ENCODE data around the gene GLIPR1L1. TPM values are rescaled to one million over a fixed set of nuclear protein-coding genes. Genes with fewer than 3 reads are reported as not detected.

Gene GLIPR1L1
- total and polyA plus RNA-seq, 2 donors (not counting 1 experiment from before 2014, with no cell fraction given) = not detected

DNA sequence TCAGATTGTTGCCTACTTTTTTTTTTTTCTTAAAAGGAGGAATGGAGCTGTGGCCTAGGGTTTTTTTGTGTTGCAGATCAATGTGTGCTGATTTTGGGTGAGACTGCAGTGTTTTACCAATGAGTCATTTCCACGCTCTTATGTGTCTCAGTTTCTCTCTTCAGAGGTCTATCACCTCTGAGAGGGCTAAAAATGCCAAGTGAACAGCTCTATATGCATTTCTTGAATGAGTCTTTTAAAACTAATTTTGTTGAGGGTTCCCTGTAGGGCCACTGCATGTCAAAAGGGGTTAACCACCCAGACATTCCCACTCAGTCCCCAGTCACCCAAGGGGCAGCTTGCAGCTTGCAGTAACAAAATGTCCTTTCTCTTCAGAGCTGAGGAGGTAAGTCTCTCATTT lies 32.2 kb downstream of the GLIPR1L1 start:
- Histone ChIP-seq H3K79me2 (ENCODE audit: control insufficient read depth, insufficient read depth, low read length) (no peaks in the 10 kb centered on the region), H3K4me3 (replicated peaks in 1 of 4; ENCODE audit: control extremely low read depth in 1 of 4, insufficient read depth in 1 of 4, low read depth in 3 of 4, low read length in 4 of 4) (no peak overlapping the region), H4K20me1 (ENCODE audit: control insufficient read depth, extremely low read depth, insufficient read depth, low read length) (no peaks in the 10 kb centered on the region), H3K4me1 (ENCODE audit: control insufficient read depth, extremely low read depth, insufficient read depth, low read length) (no peaks in the 10 kb centered on the region), H3K27me3 (ENCODE audit: control insufficient read depth, insufficient read depth, low read length) (no peaks in the 10 kb centered on the region), H3K9me3 (ENCODE audit: control insufficient read depth, insufficient read depth, low read depth, low read length) (no peaks in the 10 kb centered on the region), H3K9ac (ENCODE audit: insufficient read depth, low read length) (no peak overlapping the region), H2AFZ (ENCODE audit: low read length) (no peak overlapping the region), H3K36me3 (ENCODE audit: control insufficient read depth, insufficient read depth, low read length) (no peaks in the 10 kb centered on the region), H3K4me2 (ENCODE audit: extremely low read depth, insufficient read depth, low read length) (no peak overlapping the region), H3K27ac (ENCODE audit: insufficient read depth, low read length) (no peak overlapping the region)
- TF ChIP-seq, protein P1, sequence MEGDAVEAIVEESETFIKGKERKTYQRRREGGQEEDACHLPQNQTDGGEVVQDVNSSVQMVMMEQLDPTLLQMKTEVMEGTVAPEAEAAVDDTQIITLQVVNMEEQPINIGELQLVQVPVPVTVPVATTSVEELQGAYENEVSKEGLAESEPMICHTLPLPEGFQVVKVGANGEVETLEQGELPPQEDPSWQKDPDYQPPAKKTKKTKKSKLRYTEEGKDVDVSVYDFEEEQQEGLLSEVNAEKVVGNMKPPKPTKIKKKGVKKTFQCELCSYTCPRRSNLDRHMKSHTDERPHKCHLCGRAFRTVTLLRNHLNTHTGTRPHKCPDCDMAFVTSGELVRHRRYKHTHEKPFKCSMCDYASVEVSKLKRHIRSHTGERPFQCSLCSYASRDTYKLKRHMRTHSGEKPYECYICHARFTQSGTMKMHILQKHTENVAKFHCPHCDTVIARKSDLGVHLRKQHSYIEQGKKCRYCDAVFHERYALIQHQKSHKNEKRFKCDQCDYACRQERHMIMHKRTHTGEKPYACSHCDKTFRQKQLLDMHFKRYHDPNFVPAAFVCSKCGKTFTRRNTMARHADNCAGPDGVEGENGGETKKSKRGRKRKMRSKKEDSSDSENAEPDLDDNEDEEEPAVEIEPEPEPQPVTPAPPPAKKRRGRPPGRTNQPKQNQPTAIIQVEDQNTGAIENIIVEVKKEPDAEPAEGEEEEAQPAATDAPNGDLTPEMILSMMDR (conservative IDR thresholded peaks at IDR 0.05 in 1 of 2, IDR thresholded peaks at IDR 0.05 in 1 of 2; ENCODE audit: low read depth in 1 of 2, low read length in 2 of 2) = no peak
- no peak for TF ChIP-seq EZH2 (IDR thresholded peaks at IDR 0.05; ENCODE audit: low read length, missing control alignments)
- DNase-seq (ENCODE audit: low read depth in 2 of 2) = peak; percentile 18 to 73

GRCh38 chr12:75374971-75375370 lies 40.5 kb downstream of the GLIPR1L1 start:
- no peaks in the 10 kb centered on the region for H3K79me2 ChIP-seq (ENCODE audit: control insufficient read depth, insufficient read depth, low read length)
- DNase-seq (ENCODE audit: low read depth in 2 of 2) = peak in 1 of 2 donors; percentile 32
- H2AFZ ChIP-seq (ENCODE audit: low read length) = no peak overlapping the region
- no peak overlapping the region for H3K4me2 ChIP-seq (ENCODE audit: extremely low read depth, insufficient read depth, low read length)
- H3K36me3 ChIP-seq (ENCODE audit: control insufficient read depth, insufficient read depth, low read length) = no peaks in the 10 kb centered on the region
- no peak for TF ChIP-seq EZH2 (IDR thresholded peaks at IDR 0.05; ENCODE audit: low read length, missing control alignments)
- TF ChIP-seq, protein P1 (conservative IDR thresholded peaks at IDR 0.05 in 1 of 2, IDR thresholded peaks at IDR 0.05 in 1 of 2; ENCODE audit: low read depth in 1 of 2, low read length in 2 of 2) = no peak
- H3K27me3 ChIP-seq (ENCODE audit: control insufficient read depth, insufficient read depth, low read length) = no peaks in the 10 kb centered on the region
- H3K9me3 ChIP-seq (ENCODE audit: control insufficient read depth, insufficient read depth, low read depth, low read length) = no peaks in the 10 kb centered on the region
- no peaks in the 10 kb centered on the region for H3K4me1 ChIP-seq (ENCODE audit: control insufficient read depth, extremely low read depth, insufficient read depth, low read length)
- no peaks in the 10 kb centered on the region for H4K20me1 ChIP-seq (ENCODE audit: control insufficient read depth, extremely low read depth, insufficient read depth, low read length)
- H3K27ac ChIP-seq (ENCODE audit: insufficient read depth, low read length) = no peak overlapping the region
- H3K4me3 ChIP-seq (replicated peaks in 1 of 4; ENCODE audit: control extremely low read depth in 1 of 4, insufficient read depth in 1 of 4, low read depth in 3 of 4, low read length in 4 of 4) = no peak overlapping the region
- no peak overlapping the region for H3K9ac ChIP-seq (ENCODE audit: insufficient read depth, low read length)

DNA sequence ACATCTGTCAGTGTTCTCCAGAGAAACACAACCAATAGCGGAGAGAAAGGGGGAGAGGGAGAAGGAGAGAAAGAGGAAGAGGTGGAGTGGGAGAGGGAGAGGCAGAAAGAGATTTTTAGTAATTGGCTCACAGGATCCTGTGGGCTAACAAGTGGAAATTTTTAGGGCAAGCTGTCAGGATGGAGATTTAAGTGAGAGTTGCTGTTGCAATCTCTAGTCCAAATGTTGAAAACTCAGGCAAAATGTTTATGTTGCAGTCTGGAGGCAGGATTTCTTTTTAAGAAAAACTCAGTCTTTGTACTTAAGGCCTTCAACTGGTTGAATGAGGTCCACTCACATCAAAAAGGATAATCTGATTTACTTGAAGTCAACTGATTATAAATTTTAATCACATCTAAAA lies 43.9 kb downstream of the GLIPR1L1 start:
- H3K79me2 ChIP-seq (ENCODE audit: control insufficient read depth, insufficient read depth, low read length) = no peaks in the 10 kb centered on the region
- DNase-seq (ENCODE audit: low read depth in 2 of 2) = peak in 1 of 2 donors; percentile 81
- TF ChIP-seq, protein P1 (conservative IDR thresholded peaks at IDR 0.05 in 1 of 2, IDR thresholded peaks at IDR 0.05 in 1 of 2; ENCODE audit: low read depth in 1 of 2, low read length in 2 of 2) = no peak
- no peak for TF ChIP-seq EZH2 (IDR thresholded peaks at IDR 0.05; ENCODE audit: low read length, missing control alignments)
- H3K4me1 ChIP-seq (ENCODE audit: control insufficient read depth, extremely low read depth, insufficient read depth, low read length) = no peaks in the 10 kb centered on the region
- no peak overlapping the region for H3K9ac ChIP-seq (ENCODE audit: insufficient read depth, low read length)
- H3K4me3 ChIP-seq (replicated peaks in 1 of 4; ENCODE audit: control extremely low read depth in 1 of 4, insufficient read depth in 1 of 4, low read depth in 3 of 4, low read length in 4 of 4) = no peak overlapping the region
- no peak overlapping the region for H3K4me2 ChIP-seq (ENCODE audit: extremely low read depth, insufficient read depth, low read length)
- no peaks in the 10 kb centered on the region for H3K9me3 ChIP-seq (ENCODE audit: control insufficient read depth, insufficient read depth, low read depth, low read length)
- no peaks in the 10 kb centered on the region for H3K27me3 ChIP-seq (ENCODE audit: control insufficient read depth, insufficient read depth, low read length)
- H4K20me1 ChIP-seq (ENCODE audit: control insufficient read depth, extremely low read depth, insufficient read depth, low read length) = no peaks in the 10 kb centered on the region
- no peak overlapping the region for H3K27ac ChIP-seq (ENCODE audit: insufficient read depth, low read length)
- no peak overlapping the region for H2AFZ ChIP-seq (ENCODE audit: low read length)
- H3K36me3 ChIP-seq (ENCODE audit: control insufficient read depth, insufficient read depth, low read length) = no peaks in the 10 kb centered on the region
